Subcutaneous adipose tissue (tissue), 4 donors: ENCODE results near the gene HMG20B. TPM values are rescaled to one million over a fixed set of nuclear protein-coding genes. Genes with fewer than 3 reads are reported as not detected.

Experiments used
- total RNA-seq, 4 donors: library from RNA; depleted of rRNA; stranded (reverse); fragments of >200 nt; gene quantifications; one replicate each; pipeline ENCODE4 v1.1.0, GENCODE V29; 2016
- TF ChIP-seq, protein P1 (sequence below): fragments of 450-650 bp; IDR thresholded peaks from one replicate; pipeline ENCODE4 v1.5.1; 2016; ENCODE audit warnings: low read depth, mild to moderate bottlenecking, control low read depth, antibody characterized with exemption, moderate library complexity

The HMG20B gene
- total RNA-seq, 4 donors from 2014 or later, result 51.4 to 124 (median 102) TPM

DNA sequence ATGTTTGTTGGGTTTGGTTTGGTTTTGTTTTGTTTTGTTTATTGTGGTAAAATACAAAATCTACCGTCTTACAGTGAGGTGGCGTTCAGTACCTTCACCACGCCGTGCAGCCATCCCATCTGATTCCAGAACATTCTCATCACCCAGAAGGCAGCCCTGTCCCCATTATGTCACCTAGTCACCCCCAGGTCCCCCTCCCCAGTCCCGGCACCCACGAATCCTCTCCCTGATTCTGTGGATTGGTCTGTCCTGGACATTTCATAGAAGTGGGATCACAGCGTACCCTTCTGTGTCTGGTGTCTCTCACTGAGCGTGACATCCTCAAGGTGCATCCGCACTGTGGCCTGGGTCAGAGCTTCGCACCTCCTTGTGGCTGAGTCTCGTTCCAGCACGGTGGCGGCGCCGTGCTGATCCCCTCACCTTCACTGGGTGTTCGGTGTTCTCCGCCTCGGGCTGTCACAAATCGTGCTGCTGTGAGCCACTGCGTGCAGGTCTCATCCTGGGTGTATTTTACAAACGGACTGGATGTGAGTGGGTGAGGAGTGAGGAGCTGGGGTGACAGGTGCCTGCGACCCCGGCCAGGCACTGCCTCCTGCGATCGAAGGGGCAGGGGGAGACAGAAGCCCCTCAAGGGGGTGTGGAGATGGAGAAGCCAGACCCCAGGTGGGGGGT lies 34.4 kb upstream of the HMG20B start:
- TF ChIP-seq, protein P1, sequence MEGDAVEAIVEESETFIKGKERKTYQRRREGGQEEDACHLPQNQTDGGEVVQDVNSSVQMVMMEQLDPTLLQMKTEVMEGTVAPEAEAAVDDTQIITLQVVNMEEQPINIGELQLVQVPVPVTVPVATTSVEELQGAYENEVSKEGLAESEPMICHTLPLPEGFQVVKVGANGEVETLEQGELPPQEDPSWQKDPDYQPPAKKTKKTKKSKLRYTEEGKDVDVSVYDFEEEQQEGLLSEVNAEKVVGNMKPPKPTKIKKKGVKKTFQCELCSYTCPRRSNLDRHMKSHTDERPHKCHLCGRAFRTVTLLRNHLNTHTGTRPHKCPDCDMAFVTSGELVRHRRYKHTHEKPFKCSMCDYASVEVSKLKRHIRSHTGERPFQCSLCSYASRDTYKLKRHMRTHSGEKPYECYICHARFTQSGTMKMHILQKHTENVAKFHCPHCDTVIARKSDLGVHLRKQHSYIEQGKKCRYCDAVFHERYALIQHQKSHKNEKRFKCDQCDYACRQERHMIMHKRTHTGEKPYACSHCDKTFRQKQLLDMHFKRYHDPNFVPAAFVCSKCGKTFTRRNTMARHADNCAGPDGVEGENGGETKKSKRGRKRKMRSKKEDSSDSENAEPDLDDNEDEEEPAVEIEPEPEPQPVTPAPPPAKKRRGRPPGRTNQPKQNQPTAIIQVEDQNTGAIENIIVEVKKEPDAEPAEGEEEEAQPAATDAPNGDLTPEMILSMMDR, result no peak

DNA sequence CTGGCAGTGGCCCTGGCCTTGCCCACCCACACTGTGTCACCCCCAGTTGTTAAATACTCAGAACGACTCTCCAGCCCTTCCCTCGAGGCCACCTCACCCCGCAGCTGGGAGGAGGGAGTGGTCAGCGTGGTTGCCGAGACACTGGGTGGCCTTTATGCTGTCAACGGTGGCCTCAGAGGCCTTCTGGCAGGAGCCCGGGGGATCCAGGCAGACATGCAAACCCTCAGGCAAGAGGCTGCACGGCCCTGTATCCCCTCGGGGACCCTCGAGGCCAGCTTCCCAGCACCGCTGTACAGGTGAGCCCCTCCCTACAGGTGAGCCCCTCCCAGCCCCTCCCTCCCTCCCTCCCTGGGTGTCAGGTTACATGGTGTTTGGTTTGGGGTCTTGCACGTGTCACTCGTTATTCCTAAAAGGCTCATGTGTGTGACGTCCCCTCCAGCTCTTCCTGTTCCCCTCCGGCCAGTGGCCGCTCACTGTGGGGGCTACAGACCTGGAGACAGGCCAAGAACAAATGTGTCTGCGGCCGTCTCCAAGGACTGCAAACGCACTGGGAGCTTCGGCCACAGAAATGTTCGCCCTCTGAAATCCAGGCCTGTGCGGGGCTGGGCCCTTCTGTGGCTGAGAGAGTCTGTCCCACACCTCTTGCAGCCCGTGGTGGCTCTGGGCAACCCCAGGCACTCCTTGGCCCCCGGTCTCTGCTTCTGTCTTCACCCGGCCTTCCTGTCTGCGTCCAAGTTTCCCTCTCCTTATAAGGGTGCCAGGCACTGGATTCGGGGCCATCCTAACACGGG lies 33.6 kb upstream of the HMG20B start, which contains the start of gene TEKTIP1:
TSS of gene TEKTIP1 (plus strand) at position 210 of the 791 bp plus-strand sequence. CDS start at position 214, 4 bp downstream.
- TF ChIP-seq, protein P1, result no peak

- TF ChIP-seq, protein P1, result no peak
These were observed 33.0 kb upstream of the HMG20B start for GRCh38 chr19:3539756-3540118.

DNA sequence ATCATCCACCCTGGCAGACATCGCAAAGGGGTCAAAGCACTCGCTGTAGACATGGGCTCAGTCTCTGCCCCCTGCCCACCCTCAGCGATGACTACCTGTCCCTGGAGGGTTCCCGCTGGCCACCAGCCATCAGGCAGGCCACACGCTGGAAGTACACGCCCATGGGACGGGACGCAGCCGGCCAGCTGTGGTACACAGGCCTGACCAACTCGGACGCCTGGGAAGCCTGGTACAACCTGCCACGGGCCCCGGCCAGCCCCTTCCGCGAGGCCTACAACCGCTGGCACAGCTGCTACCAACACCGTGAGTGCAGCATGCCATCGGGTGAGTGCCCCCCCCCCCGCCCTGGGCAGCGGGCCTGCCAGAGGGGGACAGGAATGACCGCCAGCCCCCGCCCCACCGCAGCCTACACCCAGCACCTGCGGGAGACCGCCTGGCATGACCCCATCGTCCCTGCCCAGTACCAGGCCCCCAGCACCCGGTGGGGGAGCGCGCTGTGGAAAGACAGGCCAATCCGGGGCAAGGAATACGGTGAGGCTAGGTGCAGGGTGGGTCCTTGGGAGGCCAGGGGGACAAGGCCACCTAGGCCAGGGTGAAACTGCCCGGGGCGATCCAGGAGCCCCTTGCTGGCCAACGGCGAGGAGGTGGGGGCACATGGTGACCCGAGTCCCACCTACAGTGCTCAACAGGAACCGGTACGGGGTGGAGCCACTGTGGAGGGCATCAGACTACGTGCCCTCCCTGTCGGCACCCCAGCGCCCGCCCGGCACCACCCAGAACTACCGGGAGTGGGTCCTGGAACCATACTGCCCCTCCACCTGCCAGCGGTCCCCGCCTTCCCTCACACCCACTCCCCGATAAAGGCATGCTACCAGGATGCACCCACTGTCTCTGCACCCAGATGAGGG lies 29.3 kb upstream of the HMG20B start:
- TF ChIP-seq, protein P1, result no peak

DNA sequence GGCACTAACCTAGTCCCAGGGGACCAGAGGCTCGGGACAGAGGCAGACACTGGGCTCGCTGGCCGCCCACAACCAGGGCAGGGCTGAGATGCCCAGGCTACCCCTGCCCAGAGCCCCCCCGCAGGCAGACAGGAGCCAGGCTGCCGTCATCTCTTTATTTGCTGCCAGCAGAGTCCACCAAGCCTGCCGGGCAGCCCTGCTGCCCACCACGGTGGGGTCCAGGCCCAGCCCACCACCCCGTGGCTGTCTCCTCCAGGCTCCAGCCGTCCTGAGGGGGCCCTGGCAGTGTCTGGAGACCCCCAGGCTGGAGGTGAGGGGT lies 28.7 kb upstream of the HMG20B start:
- TF ChIP-seq, protein P1, result no peak

DNA sequence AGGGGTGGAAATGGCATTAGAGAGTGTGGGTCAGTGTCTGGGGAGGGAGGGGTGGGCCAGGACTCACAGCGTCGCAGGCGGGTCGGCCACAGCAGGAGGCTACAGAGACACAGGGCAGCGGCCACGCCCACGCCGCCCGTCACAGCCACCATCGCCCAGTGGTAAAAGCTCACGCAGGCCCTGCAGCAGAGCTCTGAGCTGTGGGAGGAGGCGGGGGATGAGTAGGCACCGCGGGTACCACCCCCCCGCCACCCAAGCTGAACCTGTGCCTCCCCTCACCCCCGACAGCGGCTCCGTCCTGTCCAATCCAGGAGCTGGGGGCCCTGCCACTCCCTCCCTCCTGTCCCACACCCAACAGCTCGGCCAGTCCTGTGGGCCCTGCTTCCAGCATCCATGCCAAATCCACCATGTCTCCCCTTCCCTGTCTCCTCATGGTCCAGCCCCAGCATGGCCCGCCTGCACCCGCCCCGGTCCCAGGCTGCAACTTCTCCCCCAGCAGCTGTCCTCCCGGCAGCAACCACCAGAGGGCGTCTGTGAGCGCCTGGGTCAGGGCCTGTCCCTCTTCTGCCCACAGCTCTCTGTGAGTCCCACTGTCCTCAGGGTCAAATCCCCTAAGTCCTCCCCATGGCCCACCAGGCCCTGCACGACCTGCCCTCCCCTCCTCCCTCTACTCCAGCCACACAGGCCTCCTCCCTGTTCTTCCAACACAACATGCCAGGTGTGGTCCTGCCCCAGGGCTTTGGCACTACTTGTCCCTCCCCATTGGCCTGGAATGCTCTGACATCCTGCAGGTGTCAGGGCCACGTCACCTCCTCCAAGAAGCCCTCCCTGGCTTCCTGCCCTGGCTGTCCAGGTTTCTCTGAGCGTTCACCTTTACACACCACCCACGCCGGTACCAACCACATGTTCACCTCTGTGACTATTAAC lies 27.7 kb upstream of the HMG20B start:
- TF ChIP-seq, protein P1, result no peak
